IMR-90 (cell line): Measurements from ENCODE around the gene MAGI1. TPM values are rescaled to one million over a fixed set of nuclear protein-coding genes. Genes with fewer than 3 reads are reported as not detected.
A peak's percentile ranks its signal among the peaks of the same experiment; 100 is the strongest.

ENCODE experiments used
- ATAC-seq: fragments of 200-7000 bp; cut with Tn5 transposase; 2 replicates; pipeline ENCODE4 v1.9.1; 2020; ENCODE audit warnings: low read depth, mild to moderate bottlenecking, moderate library complexity
- BruUV-seq: library from RNA; stranded (reverse); fragments of 400-500 nt; replicated peaks from 2 replicates; lab custom pipeline; 2021; lab: Mats Ljungman, UMichigan
- CTCF ChIA-PET: fragments of 300-600 bp; formaldehyde crosslinking; extraction: SDS; loops from one replicate; lab custom pipeline; 2021; ENCODE audit warnings: antibody characterized with exemption; lab: Yijun Ruan, JAX
- POLR2A ChIA-PET: fragments of 300-600 bp; sonication (Branson Sonifier 250); formaldehyde crosslinking; loops from one replicate; lab custom pipeline; 2022; ENCODE audit warnings: antibody characterized with exemption; ENCODE audit not compliant: unreplicated experiment; lab: Charles Lee
- DNase-seq: peaks from one replicate; pipeline ENCODE4 v3.0.0; 2013
- H2AFZ ChIP-seq: replicated peaks from 2 replicates; pipeline ENCODE3; 2013; ENCODE audit warnings: low read length, mild to moderate bottlenecking; ENCODE audit not compliant: poor library complexity
- H2AK5ac ChIP-seq: 2 replicates; pipeline ENCODE4 v1.6.1; 2013; ENCODE audit warnings: low read depth, low read length, inconsistent platforms
- H2AK9ac ChIP-seq: replicated peaks from 2 replicates; pipeline ENCODE3; 2013; ENCODE audit warnings: mild to moderate bottlenecking, low read depth, low read length, moderate library complexity; ENCODE audit not compliant: poor library complexity
- H2BK120ac ChIP-seq: 2 replicates; pipeline ENCODE4 v1.6.1; 2013; ENCODE audit warnings: low read depth, low read length, inconsistent platforms
- H2BK15ac ChIP-seq: 3 replicates; pipeline ENCODE4 v1.6.1; 2013; ENCODE audit warnings: low read depth, low read length, inconsistent platforms
- H2BK20ac ChIP-seq: 2 replicates; pipeline ENCODE4 v1.6.1; 2013; ENCODE audit warnings: low read depth, mild to moderate bottlenecking, inconsistent platforms, low read length, moderate library complexity
- H2BK5ac ChIP-seq: 2 replicates; pipeline ENCODE4 v1.6.1; 2013; ENCODE audit warnings: mild to moderate bottlenecking, low read depth, low read length, inconsistent platforms; ENCODE audit not compliant: poor library complexity, severe bottlenecking
- H3K14ac ChIP-seq: replicated peaks from 2 replicates; pipeline ENCODE4 v1.6.1; 2013; ENCODE audit warnings: low read depth, low read length, inconsistent platforms
- H3K18ac ChIP-seq: 2 replicates; pipeline ENCODE4 v1.6.1; 2013; ENCODE audit warnings: low read depth, low read length, control low read depth
- H3K23ac ChIP-seq: 2 replicates; pipeline ENCODE4 v1.6.1; 2013; ENCODE audit warnings: low read depth, low read length, inconsistent platforms
- H3K27ac ChIP-seq: 2 replicates; pipeline ENCODE4 v1.5.1; 2013; ENCODE audit warnings: mild to moderate bottlenecking, control low read depth, low read length; ENCODE audit not compliant: insufficient read depth
- H3K27me3 ChIP-seq: 2 replicates; pipeline ENCODE4 v1.6.1; 2013; ENCODE audit warnings: low read length; ENCODE audit not compliant: control insufficient read depth, insufficient read depth
- H3K36me3 ChIP-seq: 2 replicates; pipeline ENCODE4 v1.6.1; 2013; ENCODE audit warnings: low read length, mixed read lengths; ENCODE audit not compliant: control insufficient read depth, insufficient read depth
- H3K4ac ChIP-seq: 2 replicates; pipeline ENCODE4 v1.6.1; 2013; ENCODE audit warnings: low read depth, low read length, inconsistent platforms
- H3K4me1 ChIP-seq: 2 replicates; pipeline ENCODE4 v1.6.1; 2013; ENCODE audit warnings: low read length, mixed read lengths; ENCODE audit not compliant: control insufficient read depth, insufficient read depth
- H3K4me2 ChIP-seq: 2 replicates; pipeline ENCODE4 v1.6.1; 2013; ENCODE audit warnings: low read depth, mild to moderate bottlenecking, control low read depth, low read length, moderate library complexity
- H3K4me3 ChIP-seq: 2 replicates; pipeline ENCODE4 v1.5.1; 2013; ENCODE audit warnings: low read depth, mild to moderate bottlenecking, control low read depth, low read length, moderate library complexity; ENCODE audit not compliant: insufficient read depth
- H3K56ac ChIP-seq: 2 replicates; pipeline ENCODE4 v1.6.1; 2013; ENCODE audit warnings: low read length, inconsistent platforms; ENCODE audit not compliant: insufficient read depth; ENCODE audit errors: extremely low read depth
- H3K79me1 ChIP-seq, 2 experiments: 2 replicates each; pipeline ENCODE4 v1.6.1; 2013; ENCODE audit warnings: low read length in 2 of 2, inconsistent platforms in 1 of 2, low read depth in 1 of 2
- H3K9ac ChIP-seq: 2 replicates; pipeline ENCODE4 v1.6.1; 2013; ENCODE audit warnings: low read depth, low read length, control low read depth
- H3K9me1 ChIP-seq: 2 replicates; pipeline ENCODE4 v1.6.1; 2013; ENCODE audit warnings: low read length, inconsistent platforms; ENCODE audit not compliant: insufficient read depth
- H3K9me3 ChIP-seq: 2 replicates; pipeline ENCODE4 v1.6.1; 2013; ENCODE audit warnings: low read length; ENCODE audit not compliant: control insufficient read depth, insufficient read depth
- H4K20me1 ChIP-seq: 2 replicates; pipeline ENCODE4 v1.6.1; 2013; ENCODE audit warnings: low read length, inconsistent platforms; ENCODE audit not compliant: insufficient read depth
- H4K5ac ChIP-seq: 2 replicates; pipeline ENCODE4 v1.6.1; 2013; ENCODE audit warnings: mild to moderate bottlenecking, low read depth, low read length, control low read depth
- H4K8ac ChIP-seq, 2 experiments: 2 replicates each; pipeline ENCODE4 v1.6.1; 2013; ENCODE audit warnings: low read depth in 2 of 2, low read length in 2 of 2, control low read depth in 1 of 2, inconsistent platforms in 1 of 2
- H4K91ac ChIP-seq: 2 replicates; pipeline ENCODE4 v1.6.1; 2013; ENCODE audit warnings: low read depth, low read length, inconsistent platforms; ENCODE audit not compliant: insufficient read depth
- BHLHE40 ChIP-seq: fragments of 150-350 bp; IDR thresholded peaks from 2 replicates; pipeline ENCODE4 v1.6.1; 2016; ENCODE audit warnings: mild to moderate bottlenecking, low read depth, low read length
- CEBPB ChIP-seq: IDR thresholded peaks from 2 replicates; pipeline ENCODE4 v1.6.1; 2012; ENCODE audit warnings: low read depth, low read length, improper control_type of control experiment
- CHD1 ChIP-seq: IDR thresholded peaks from 2 replicates; pipeline ENCODE4 v1.6.1; 2012; ENCODE audit warnings: low read depth, low read length, improper control_type of control experiment
- CTCF ChIP-seq: conservative IDR thresholded peaks from 2 replicates; pipeline ENCODE4 v1.5.1; 2012; ENCODE audit warnings: mild to moderate bottlenecking, low read depth, low read length, improper control_type of control experiment
- ELK1 ChIP-seq: fragments of 150-350 bp; IDR thresholded peaks from 2 replicates; pipeline ENCODE4 v1.6.1; 2016; ENCODE audit warnings: low read depth, mild to moderate bottlenecking, low read length, moderate library complexity, borderline replicate concordance
- FOS ChIP-seq: fragments of 150-350 bp; IDR thresholded peaks from 2 replicates; pipeline ENCODE4 v1.6.1; 2016; ENCODE audit warnings: low read depth, low read length
- MAFK ChIP-seq: IDR thresholded peaks from 2 replicates; pipeline ENCODE4 v1.6.1; 2012; ENCODE audit warnings: low read depth, low read length, improper control_type of control experiment
- MAZ ChIP-seq: IDR thresholded peaks from 2 replicates; pipeline ENCODE4 v1.6.1; 2012; ENCODE audit warnings: low read depth, mild to moderate bottlenecking, low read length, improper control_type of control experiment, moderate library complexity, borderline replicate concordance
- MXI1 ChIP-seq: IDR thresholded peaks from 2 replicates; pipeline ENCODE4 v1.6.1; 2012; ENCODE audit warnings: low read depth, mild to moderate bottlenecking, low read length, moderate library complexity, borderline replicate concordance
- POLR2A ChIP-seq: IDR thresholded peaks from 2 replicates; pipeline ENCODE4 v1.6.1; 2012; ENCODE audit warnings: mild to moderate bottlenecking, low read depth, low read length
- RCOR1 ChIP-seq: IDR thresholded peaks from 2 replicates; pipeline ENCODE4 v1.6.1; 2012; ENCODE audit warnings: mild to moderate bottlenecking, low read length, improper control_type of control experiment; ENCODE audit not compliant: insufficient replicate concordance
- RFX5 ChIP-seq: IDR thresholded peaks from 2 replicates; pipeline ENCODE4 v1.8.0; 2012; ENCODE audit warnings: low read depth, mild to moderate bottlenecking, low read length, moderate library complexity
- SMC3 ChIP-seq: fragments of 150-350 bp; IDR thresholded peaks from 2 replicates; pipeline ENCODE4 v1.6.1; 2016; ENCODE audit warnings: low read depth, mild to moderate bottlenecking, antibody characterized with exemption, low read length, moderate library complexity
- WGBS, 2 experiments: methylation state at CpG; one replicate each; pipeline versions ENCODE4 v1.1.5 to v1.1.7; 2013; ENCODE audit warnings: missing lambda C conversion rate in 2 of 2; ENCODE audit not compliant: insufficient read length in 1 of 2; ENCODE audit errors: extremely low coverage in 2 of 2; 5-methylcytosine and 5-hydroxymethylcytosine counted together
- dilution Hi-C: fragments of 300-500 bp; cut with HindIII; formaldehyde crosslinking; loops from one replicate; pipeline ENCODE4 v1.14.3; 2018; ENCODE audit warnings: low sequenced_read_pairs; ENCODE audit not compliant: unreplicated experiment
- in situ Hi-C: fragments of 300-500 bp; cut with MboI; formaldehyde crosslinking; loops from 3 replicates; pipeline ENCODE4 v1.14.3; 2019; ENCODE audit warnings: low sequenced_read_pairs, inconsistent platforms, mixed read lengths
- intact Hi-C: fragments of 100-400 bp; cut with micrococcal nuclease; formaldehyde crosslinking; loops from 2 replicates; pipeline ENCODE4 v1.10.0; 2022
- polyA plus RNA-seq, 3 experiments: library from polyadenylated mRNA; depleted of rRNA; stranded (reverse); fragments of >200 nt; gene quantifications; 2 replicates each; pipeline ENCODE4 v1.2.3, GENCODE V29; 2012; ENCODE audit warnings: low replicate concordance in 1 of 3
- total RNA-seq: library from RNA; depleted of rRNA; stranded (reverse); fragments of >200 nt; gene quantifications from 2 replicates; pipeline ENCODE4 v1.2.3, GENCODE V29; 2012
- TF ChIP-seq, protein P1 (sequence below): fragments of 150-350 bp; IDR thresholded peaks from 2 replicates; pipeline ENCODE4 v1.6.1; 2017; ENCODE audit warnings: mild to moderate bottlenecking, antibody characterized with exemption, low read length, low read depth

MAGI1 gene
- total and polyA plus RNA-seq, 2 of the 4 experiments (the other 2 are of a cell fraction), result 14.5 to 24.2 TPM

DNA sequence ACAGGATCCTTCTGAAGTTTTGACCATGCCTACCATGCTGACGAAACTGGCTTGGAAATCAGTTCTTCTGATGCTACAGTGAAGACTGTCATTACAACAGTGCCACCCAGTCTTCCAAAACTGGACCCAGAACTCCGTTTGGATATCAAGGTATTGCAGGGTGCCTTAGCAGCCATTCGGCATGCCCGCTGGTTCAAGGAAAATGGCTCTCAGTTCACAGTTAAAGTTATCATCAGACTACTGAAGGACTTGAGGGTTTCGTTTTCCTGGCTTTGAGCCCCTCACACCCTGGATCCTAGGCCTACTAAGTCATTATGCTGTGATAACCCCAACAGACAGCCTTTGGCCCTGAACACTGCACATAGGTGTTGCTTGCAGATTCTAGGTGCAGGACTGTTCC is 351.0 kb downstream of the MAGI1 start:
- ATAC-seq (no peak), DNase-seq (no peak)
- Histone ChIP-seq H2AK5ac (no peak overlapping the region), H3K23ac (no peak overlapping the region), H4K5ac (no peak overlapping the region), H2AK9ac (peak overlapping the region; percentile 24), H2AFZ (peak overlapping the region; percentile 33), H3K18ac (no peak overlapping the region), H3K9me3 (no peaks in the 10 kb centered on the region), H3K4me1 (peaks cover 4% of the 10 kb centered on the region), H3K27me3 (no peaks in the 10 kb centered on the region), H3K56ac (no peak overlapping the region), H3K36me3 (no peaks in the 10 kb centered on the region), H3K9me1 (no peaks in the 10 kb centered on the region; the same call in 1 of the 2 replicates), H2BK120ac (no peak overlapping the region), H4K20me1 (0 out of 2 replicates have a peak, but pooled peaks cover 4% of the 10 kb centered on the region), H4K91ac (no peak overlapping the region), H2BK5ac (no peak overlapping the region), H3K4me2 (no peak overlapping the region), H2BK20ac (no peak overlapping the region), H3K4ac (no peak overlapping the region), H4K8ac (no peak overlapping the region), H2BK15ac (no peak overlapping the region), H3K4me3 (no peak overlapping the region), H3K27ac (no peak overlapping the region), H3K79me1 (peaks cover 22 to 28% of the 10 kb centered on the region in 2 experiments), H3K9ac (no peak overlapping the region), H3K14ac (no peak overlapping the region)
- intact Hi-C loops, result no loop called here
- no TSS peak for BruUV-seq
- TF ChIP-seq SMC3 (no peak), CEBPB (no peak), FOS (no peak), POLR2A (no peak), CHD1 (no peak), ELK1 (no peak), RFX5 (no peak), CTCF (no peak), MAFK (no peak), BHLHE40 (no peak), MAZ (no peak), RCOR1 (no peak), MXI1 (no peak)
- TF ChIP-seq, protein P1, sequence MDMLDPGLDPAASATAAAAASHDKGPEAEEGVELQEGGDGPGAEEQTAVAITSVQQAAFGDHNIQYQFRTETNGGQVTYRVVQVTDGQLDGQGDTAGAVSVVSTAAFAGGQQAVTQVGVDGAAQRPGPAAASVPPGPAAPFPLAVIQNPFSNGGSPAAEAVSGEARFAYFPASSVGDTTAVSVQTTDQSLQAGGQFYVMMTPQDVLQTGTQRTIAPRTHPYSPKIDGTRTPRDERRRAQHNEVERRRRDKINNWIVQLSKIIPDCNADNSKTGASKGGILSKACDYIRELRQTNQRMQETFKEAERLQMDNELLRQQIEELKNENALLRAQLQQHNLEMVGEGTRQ, result no peak
- POLR2A ChIA-PET, result no interaction called here
- dilution Hi-C loops, result no loop called here
- in situ Hi-C loops, result no loop called here
- 96% methylated on average over 4 of the region's 5 CpGs; no CpG with 5 or more reads in 1 of the 2 experiments for WGBS, 2 experiments
- CTCF ChIA-PET, result no interaction called here
